HG03060 (cell line): ENCODE measurements around the gene NFKB2.

Experiments used
- ATAC-seq: cut with Tn5 transposase; IDR thresholded peaks from one replicate; pipeline ENCODE4 v1.9.1; 2021; ENCODE audit warnings: low read depth, moderate number of reproducible peaks; ENCODE audit not compliant: unreplicated experiment

The NFKB2 gene

DNA sequence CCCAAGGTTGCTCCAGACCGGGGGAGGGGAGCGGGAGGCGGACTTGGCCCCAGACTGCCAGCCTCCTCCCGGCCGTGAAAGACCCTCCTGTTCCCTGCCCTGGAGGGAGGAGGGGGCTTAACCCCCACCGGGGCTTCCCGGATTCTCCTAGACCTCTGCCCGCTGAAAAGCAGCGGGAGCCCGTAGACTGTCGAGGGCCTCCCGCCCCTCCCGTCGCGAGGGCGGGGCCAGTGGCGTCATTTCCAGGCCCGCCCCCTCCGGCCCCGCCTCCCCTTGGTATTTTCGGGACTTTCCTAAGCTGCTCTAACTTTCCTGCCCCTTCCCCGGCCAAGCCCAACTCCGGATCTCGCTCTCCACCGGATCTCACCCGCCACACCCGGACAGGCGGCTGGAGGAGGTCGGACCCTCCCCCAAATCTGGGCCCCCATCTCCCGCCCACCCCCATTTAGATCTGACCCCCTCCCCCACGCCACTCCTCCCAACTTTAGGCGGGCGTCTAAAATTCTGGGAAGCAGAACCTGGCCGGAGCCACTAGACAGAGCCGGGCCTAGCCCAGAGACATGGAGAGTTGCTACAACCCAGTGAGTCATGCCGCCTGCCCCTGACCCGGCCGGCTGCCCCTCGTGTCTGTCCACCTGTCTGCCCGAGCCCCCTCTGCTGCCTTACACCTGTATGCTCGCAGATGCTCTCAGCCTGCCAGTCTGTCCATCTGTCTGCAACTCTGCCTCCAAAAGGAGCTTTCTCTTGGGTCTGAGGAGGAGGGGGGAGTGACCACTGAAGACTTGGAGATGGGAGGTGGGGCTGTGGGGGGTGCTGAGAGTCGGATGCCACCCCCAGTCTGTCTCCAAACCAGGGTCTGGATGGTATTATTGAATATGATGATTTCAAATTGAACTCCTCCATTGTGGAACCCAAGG, at the start of gene NFKB2:
NFKB2 (plus strand) TSS at position 306 of the 917 bp plus-strand sequence; CDS start at position 561, 255 bp downstream.
- no peak for ATAC-seq

DNA sequence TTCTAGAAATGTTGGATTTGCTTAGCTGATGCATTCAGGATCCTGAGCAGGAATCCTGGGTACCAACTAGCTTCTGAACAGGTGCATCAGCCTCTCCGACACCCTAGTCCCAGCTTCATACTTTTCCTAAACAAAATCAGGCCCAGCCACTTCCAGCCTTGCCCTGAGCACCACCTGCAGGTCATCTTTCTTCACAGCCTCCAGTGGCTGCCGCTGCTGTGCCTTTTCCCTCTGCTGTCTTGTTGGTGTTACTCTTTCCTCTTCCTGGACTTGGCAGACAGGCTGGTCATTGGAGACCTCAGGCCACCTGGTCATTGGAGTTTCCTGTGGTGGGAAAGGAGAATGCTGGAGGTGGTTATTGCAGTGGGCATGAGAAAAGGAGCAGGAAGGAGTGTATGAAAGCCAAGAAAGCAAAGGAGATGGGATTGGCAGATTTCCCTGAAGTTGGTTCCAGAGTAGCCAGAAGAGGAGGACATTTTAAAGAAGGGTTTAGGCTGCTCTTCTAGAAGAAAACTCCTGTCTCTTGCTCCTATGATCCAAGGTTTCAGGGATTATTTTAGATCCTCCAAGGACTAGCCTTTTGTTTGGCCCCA, 48.2 kb upstream of the NFKB2 start:
- no peak for ATAC-seq

DNA sequence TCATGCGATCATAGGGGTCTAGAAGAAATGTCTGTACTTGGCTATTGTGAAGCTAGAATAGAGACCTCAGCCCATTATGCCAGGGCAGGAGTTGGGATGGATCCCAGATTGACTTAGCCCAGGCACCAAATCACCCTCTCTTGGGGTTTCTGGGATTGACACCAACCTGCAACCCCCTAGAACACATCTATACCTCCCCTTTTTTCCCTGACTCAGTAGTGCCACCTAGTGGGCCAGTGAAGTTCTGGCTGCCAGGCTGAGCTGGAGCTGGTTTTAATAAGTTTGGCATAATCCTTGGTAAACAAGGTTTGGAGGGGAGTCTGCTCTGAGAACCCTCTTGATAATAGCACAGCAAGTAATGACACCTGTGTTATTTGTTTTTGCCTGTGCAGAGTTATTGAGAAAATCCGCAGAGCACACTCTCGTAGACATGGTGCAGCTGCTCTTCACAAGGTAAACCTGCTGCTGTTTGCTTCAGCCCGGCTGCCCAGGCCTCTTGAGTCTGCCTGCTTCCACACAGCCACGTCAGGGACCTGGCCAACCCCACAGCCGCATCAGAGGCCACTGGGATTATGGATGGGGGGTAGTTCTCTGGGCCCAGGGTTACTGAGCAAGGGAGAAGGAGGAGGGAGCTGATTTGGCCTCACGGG, 43.3 kb upstream of the NFKB2 start:
- ATAC-seq, result no peak

DNA sequence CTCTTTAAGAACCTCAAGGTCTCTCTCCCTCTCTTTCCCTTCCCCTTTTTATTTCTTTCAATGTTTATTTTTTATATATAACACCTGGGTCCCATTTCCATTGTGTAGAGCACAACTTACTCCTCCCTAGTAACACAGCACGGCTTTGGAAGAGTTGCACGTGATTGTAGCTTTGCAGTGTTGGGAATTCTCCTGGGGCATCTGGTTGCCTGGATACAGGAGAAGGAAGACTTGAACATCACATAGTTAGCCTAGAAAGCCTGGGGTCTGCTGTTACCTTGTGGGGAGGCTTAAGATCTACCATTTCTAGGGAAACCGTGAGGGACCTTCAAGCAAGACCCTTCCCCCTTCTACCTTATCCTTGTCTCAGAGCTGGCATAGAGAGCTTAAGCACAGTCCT, 41.1 kb upstream of the NFKB2 start:
- no peak for ATAC-seq

DNA sequence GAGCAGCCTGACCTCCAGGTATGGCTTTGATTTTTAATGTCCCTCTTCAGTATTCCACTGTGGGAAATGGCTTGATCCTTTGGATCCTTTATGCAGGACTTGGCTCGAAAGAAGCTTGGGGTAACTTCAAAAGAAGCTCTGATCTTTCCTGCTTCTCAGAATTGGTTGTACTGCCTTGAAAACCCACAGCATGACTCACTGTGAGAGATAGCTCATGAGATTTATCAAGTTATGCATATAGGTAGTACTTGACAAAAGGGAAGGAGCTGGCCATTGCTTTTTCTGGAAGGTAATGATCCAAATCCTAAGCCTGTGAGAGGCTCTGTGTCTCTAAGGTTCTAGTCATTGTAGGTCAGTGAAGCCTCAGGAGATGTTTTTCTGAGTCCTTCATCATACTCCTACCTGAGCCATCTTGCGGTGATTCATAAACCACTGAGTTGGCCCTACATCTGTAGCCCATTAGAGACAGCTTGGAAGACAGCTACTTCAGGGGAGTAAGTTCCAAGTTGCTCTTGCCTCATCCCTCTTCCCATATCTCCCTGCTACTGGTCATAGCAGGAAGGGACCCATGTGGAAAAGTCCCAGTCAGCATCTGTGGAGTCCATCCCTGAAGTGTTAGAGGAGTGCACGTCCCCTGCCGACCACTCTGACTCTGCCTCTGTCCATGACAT, 36.7 kb upstream of the NFKB2 start:
- ATAC-seq, result no peak

DNA sequence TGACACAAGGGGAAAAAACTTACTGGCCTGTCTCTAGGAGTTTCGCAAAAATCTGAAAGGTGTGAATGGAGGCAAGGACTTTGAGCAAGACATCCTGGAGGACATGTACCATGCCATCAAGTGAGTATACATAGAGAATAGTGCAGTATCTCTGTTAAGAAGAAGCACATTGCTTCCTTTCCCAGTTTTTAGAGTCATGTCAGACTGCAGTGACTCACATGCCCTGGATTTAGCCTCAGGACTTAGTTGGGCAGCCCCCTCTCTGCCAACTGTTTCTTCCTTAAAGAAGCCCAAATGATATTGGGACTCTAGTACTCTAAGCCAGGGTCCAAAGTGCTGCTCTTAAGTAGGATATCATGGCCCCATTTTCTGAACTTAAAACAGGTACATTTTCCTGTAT, 28.1 kb upstream of the NFKB2 start:
- ATAC-seq, result no peak

DNA sequence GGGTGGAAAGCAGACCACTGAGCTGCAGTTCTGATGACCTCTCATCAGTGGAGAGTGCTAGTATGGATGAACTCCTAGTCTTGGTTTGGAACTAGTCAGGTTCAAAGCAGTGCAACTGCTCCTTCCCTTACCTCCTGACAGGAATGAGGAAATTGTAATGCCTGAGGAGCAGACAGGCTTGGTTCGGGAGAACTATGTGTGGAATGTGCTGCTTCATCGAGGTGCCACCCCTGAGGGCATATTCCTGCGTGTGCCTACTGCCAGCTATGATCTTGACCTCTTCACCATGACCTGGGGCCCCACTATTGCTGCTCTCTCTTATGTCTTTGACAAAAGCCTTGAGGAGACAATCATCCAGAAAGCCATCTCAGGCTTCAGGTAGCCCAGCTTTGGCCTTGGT, 27.4 kb upstream of the NFKB2 start:
- ATAC-seq, result no peak

DNA sequence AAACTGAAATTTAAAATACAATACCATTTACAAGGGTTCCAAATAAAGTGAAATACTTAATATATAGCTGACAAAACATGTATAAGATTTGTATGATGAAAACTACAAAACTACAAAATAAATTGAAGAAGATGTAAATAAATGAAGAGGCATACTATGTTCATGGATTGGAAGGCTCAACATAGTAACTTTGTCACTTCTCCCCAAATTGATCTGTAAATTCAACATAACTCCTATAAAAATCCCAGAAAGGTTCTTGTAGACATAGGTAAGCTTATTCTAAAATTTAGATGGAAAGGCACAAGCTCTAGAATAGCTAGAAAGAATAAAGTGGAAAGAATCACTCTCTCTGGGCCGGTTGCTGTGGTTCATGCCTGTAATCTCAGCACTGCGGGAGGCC, 24.2 kb upstream of the NFKB2 start:
- no peak for ATAC-seq

DNA sequence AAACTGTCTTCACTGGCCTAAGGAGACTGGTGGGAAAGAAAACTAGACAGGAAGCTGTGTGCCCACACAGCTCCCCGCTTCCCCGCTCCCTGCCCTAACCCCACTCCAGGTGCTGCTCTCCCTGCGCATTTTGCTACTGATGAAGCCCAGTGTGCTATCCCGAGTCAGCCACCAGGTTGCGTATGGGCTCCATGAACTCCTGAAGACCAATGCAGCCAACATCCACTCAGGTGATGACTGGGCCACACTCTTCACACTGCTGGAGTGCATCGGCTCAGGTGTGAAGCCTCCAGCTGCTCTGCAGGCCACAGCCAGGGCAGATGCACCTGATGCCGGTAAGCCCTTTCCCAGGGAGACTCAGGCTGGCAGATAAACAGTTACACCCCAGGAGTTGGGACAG, 20.3 kb upstream of the NFKB2 start:
- ATAC-seq, result no peak

DNA sequence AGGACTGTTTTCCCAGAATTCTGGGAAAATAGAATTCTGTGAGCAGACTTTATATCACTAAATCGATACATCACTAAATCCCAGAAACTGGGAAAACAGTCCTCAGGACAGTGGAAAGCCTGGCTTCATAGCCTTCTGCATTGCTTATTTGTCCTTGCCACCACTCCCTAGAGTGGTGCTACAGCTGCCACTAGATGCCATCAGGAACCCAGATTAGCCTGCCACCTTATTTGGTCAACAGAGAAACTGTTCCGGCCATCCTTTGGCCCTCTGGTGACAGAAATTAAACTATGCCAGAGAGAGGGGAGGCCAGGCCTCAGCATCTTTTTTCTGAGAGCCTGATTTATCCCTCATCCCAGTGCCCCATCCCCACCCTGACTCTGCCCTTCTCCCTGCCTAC, 19.6 kb upstream of the NFKB2 start:
- ATAC-seq, result no peak

DNA sequence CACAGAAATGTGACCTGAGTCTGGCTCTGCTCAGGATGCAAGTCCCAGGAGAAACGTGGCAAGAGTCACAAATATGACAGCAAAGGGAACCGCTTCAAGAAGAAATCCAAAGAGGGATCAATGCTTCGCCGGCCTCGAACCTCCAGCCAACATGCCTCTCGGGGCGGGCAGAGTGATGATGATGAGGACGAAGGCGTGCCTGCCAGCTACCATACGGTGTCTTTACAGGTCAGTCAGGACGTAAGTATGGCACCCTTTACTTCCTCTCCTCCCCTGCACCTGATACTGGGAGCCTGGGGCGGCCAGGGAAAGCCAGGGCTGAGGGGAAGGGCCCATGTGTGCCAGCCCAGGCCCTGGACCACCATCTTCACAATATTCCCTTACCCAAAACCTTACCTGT, 18.6 kb upstream of the NFKB2 start:
- no peak for ATAC-seq

DNA sequence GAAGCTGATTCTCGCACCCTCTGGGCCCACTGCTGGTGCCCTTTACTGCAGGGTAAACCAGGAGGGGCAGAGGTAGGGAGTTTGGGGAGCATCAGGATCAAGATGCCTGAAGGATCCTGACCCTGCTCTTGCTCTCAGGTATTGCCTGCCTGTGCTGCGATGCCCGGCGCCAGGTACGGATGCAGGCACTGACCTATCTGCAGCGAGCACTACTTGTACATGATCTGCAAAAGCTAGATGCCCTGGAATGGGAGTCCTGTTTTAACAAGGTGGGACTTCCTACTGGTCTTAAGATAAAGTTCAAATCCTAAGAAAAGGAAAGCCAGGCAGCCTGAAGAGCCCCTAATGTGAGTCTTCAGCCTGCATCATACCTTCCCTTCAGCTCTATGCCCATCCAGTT, 16.1 kb upstream of the NFKB2 start:
- ATAC-seq, result no peak

DNA sequence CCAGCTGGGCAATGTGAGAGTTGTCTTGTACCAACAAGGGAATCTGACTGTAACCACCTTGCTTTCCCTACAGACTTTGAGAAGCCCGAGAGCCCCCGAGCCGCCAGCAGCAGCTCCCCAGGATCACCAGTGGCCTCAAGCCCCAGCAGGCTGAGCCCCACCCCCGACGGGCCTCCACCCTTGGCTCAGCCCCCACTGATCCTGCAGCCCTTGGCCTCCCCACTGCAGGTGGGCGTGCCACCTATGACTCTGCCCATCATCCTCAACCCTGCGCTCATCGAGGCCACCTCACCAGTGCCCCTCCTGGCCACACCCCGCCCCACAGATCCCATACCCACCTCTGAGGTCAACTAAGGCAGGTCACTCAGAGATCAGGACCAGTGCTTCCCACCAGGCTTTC, 13.5 kb upstream of the NFKB2 start:
- ATAC-seq, result no peak

DNA sequence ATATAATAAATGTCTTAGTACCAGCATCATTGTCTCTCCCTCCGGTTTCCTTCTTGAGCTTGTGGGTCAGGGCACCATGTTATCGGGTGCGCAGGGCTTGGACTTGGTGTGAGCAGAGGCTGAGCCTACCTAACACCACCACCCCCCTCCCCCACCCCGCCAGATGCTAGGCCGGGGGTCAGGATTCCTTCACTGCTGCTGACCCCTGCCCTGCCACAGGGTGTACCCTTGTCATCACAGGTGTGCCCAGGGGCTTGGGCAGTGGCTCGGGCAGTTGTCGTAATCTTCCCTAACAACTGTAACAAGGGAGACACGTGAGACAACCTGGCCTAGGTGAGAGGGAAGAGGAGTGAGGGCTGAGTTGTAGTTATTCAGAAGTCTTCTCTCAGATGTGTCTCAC, 12.6 kb upstream of the NFKB2 start:
- no peak for ATAC-seq

DNA sequence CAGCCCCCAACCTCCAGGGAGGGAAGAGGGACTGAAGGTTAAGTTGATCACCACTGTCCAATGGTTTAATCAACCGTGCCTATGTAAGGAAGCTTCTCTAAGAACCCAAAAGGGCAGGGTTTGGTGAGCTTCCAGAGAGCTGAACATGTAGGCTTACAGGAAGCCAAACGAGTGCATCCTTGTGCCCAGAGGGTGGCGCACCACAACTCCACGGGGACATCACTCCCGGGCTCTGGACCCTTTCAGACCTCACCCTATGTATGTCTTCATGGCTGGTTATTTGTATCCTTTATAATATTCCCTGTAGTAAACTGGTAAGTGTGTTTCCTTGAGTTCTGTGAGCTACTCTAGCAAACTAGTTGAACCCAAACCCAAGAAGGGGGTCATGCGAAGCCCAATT, 11.5 kb upstream of the NFKB2 start:
- ATAC-seq, result no peak

DNA sequence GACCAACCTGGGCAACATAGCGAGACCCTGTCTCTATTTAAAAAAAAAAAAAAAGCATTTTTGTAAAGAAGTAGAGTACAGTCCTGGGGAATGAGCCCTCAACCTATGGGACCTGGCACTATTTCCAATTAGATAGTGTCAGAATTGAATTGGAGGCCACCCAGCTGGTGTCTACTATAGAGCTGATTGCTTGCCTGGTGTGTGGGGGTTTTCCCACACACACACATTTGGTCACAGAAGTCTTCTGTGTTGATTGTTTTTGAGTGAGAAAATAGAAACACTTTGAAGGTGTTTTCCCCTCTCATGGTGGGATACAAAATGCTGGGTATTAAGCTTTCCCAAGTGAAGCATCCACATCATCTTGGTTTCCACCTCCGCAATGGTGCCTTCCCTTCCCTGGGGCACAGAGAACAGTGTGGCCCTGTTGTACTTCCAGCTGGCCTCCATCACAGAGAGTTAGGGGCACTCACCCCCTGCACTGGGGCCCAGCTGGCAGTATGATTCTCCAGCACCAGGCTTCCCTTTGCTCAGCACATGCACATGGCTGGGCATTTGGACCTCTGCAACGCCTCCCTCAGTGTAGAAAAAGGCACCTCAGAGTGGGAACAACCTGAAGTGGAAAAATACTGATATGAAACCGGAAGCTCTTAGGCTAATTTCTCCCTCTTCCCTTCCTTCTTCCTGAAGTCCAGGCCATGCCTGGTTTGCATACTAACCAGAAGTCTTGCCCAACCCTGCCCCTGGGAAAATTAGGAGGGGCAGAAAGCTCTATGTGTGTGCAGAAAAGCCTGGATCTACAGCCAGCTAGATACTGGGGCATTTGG, 10.7 kb upstream of the NFKB2 start:
- no peak for ATAC-seq

DNA sequence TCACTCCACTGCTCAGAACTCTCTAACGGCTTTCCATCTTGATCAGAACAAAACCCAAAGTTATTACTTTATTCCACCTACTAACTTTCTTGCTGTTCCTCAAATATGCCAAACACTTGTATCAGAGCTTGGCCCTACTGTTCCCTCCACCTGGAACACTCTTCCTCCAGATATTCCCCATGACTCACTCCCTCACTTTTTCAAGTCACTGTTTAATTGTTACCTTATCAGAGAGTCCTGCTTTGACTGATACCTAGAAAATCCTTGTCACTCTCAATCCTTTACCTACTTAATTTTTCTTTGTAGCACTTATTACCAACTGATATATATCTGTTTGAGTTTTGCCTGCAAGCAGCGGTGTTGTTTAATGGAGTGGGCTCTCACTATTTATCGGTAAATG, 5.6 kb upstream of the NFKB2 start:
- ATAC-seq, result no peak

DNA sequence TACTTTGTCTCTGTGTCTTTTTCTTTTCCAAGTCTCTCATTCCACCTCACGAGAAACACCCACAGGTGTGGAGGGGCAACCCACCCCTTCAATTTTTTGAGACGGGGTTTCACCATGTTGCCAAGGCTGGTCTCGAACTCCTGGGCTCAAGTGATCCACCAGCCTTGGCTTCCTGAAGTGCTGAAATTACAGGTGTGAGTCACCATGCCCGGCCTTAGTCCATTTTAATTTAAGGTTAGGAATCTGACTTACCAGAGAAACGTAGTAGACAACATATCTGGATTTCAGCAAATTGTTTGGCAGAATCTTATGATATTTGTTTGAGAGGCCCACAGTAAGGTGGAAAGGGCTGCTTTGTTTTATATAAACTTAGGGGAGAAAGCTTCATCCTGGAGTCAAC, 3.2 kb upstream of the NFKB2 start:
- ATAC-seq, result no peak

DNA sequence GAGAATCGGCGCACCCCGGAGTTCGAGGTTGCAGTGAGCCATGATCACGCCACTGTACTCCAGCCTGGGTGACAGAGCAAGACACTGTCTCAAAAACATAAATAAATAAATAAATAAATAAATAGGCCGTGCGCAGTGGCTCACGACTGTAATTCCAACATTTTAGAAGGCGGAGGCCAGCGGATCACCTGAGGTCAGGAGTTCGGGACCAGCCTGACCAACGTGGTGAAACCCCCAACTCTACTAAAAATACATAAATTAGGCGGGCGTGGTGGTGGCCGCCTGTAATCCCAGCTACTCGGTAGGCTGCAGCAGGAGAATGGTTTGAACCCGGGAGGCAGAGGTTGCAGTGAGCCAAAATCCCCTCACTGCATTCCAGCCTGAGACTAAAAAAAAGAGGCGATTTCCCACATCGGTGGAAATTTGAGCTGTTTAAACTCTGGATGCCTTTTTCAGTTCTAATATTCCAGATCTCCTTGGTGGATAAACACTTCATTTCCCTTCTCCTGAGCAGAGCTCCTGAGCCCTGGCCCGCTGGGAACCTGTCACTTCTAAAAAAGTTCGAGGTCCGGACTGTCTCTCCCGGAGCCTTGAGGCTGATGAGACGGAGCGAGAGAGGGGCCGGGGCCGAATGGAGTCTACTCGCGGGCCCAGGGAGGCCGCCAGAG, 2.0 kb upstream of the NFKB2 start:
- no peak for ATAC-seq
